Astrocyte of the spinal cord (primary cell): ENCODE results near the gene PDCD7.
"Not testable (repeated sequence)": the region's sequence is repeated elsewhere in the genome, so short reads cannot be mapped to it uniquely, and the experiment has no call there.

Experiments used
- DNase-seq: peaks from one replicate; pipeline ENCODE4 v3.0.0; 2011; ENCODE audit warnings: low read depth, low spot score
- H3K4me3 ChIP-seq: 2 replicates; pipeline ENCODE4 v1.5.1; 2011; ENCODE audit warnings: low read depth, mild to moderate bottlenecking, low read length, moderate library complexity
- CTCF ChIP-seq: IDR thresholded peaks from 2 replicates; pipeline ENCODE4 v1.5.1; 2012; ENCODE audit warnings: low read depth, mild to moderate bottlenecking, low read length, inconsistent platforms
- in situ Hi-C: cut with HindIII; loops from 2 replicates; pipeline ENCODE4 v1.10.0; 2017; ENCODE audit warnings: low sequenced_read_pairs

Gene PDCD7

GRCh38 chr15:65081270-65081669, 52.3 kb downstream of the PDCD7 start:
- in situ Hi-C loops, result no loop called here
- TF ChIP-seq CTCF, result no peak
- DNase-seq, result no peak
- no peak overlapping the region for H3K4me3 ChIP-seq

- no peak for TF ChIP-seq CTCF
- in situ Hi-C loops, result no loop called here
- H3K4me3 ChIP-seq, result no peak overlapping the region
- DNase-seq, result no peak
Measured at GRCh38 chr15:65079580-65079979, 54.0 kb downstream of the PDCD7 start.

- in situ Hi-C loops, result no loop called here
- peak; percentile 47 for DNase-seq
- peak; percentile 77 for TF ChIP-seq CTCF
- H3K4me3 ChIP-seq, result no peak overlapping the region
Measured at GRCh38 chr15:65077981-65078352, 55.6 kb downstream of the PDCD7 start.

- in situ Hi-C loops, result no loop called here
- H3K4me3 ChIP-seq, result no peak overlapping the region
- TF ChIP-seq CTCF, result no peak
- DNase-seq, result no peak
Measured at GRCh38 chr15:65077291-65077980, 56.2 kb downstream of the PDCD7 start.

- H3K4me3 ChIP-seq, result no peak within 1 kb of the TSS
- in situ Hi-C loops, result no loop called here
- DNase-seq, result no peak
- no peak for TF ChIP-seq CTCF
Measured at GRCh38 chr15:65076486-65077290, 56.9 kb downstream of the PDCD7 start, which contains the start of gene KBTBD13. TSS of gene KBTBD13 (plus strand) at chr15:65076746. CDS start at chr15:65076816, 70 bp downstream.

GRCh38 chr15:65075607-65076395, 57.8 kb downstream of the PDCD7 start:
- DNase-seq, H3K4me3 ChIP-seq, in situ Hi-C loops: not testable (repeated sequence)

- H3K4me3 ChIP-seq, DNase-seq, in situ Hi-C loops: not testable (repeated sequence)
Measured at GRCh38 chr15:65074946-65075345, 58.7 kb downstream of the PDCD7 start.
